Measurements from ENCODE around the gene HCK.

Gene HCK

GRCh38 chr20:32132911-32133549, 81.0 kb downstream of the HCK start:
- DNase-seq, result no peak

- DNase-seq, result no peak
Observed at GRCh38 chr20:32134026-32134425, 82.0 kb downstream of the HCK start.

- DNase-seq, result no peak
Observed at GRCh38 chr20:32135983-32136515, 84.0 kb downstream of the HCK start.

GRCh38 chr20:32138921-32139320, 86.9 kb downstream of the HCK start:
- no peak for DNase-seq

- no peak for DNase-seq
Observed at GRCh38 chr20:32139947-32140346, 87.9 kb downstream of the HCK start.

- DNase-seq, result no peak
Observed at GRCh38 chr20:32140603-32141002, 88.6 kb downstream of the HCK start.

GRCh38 chr20:32141465-32141980, 89.5 kb downstream of the HCK start:
- DNase-seq, result no peak

GRCh38 chr20:32142088-32142487, 90.0 kb downstream of the HCK start:
- DNase-seq, result no peak

GRCh38 chr20:32142991-32143390, 90.9 kb downstream of the HCK start:
- DNase-seq, result no peak

- no peak for DNase-seq
Observed at GRCh38 chr20:32144898-32145662, 93.0 kb downstream of the HCK start.

GRCh38 chr20:32149566-32150170, 97.6 kb downstream of the HCK start:
- no peak for DNase-seq

GRCh38 chr20:32150291-32150848, 98.3 kb downstream of the HCK start:
- no peak for DNase-seq

Data from central memory CD4-positive, alpha-beta T cell (primary cell).